ENCODE measurements around the gene MS4A6E.

The MS4A6E gene

DNA sequence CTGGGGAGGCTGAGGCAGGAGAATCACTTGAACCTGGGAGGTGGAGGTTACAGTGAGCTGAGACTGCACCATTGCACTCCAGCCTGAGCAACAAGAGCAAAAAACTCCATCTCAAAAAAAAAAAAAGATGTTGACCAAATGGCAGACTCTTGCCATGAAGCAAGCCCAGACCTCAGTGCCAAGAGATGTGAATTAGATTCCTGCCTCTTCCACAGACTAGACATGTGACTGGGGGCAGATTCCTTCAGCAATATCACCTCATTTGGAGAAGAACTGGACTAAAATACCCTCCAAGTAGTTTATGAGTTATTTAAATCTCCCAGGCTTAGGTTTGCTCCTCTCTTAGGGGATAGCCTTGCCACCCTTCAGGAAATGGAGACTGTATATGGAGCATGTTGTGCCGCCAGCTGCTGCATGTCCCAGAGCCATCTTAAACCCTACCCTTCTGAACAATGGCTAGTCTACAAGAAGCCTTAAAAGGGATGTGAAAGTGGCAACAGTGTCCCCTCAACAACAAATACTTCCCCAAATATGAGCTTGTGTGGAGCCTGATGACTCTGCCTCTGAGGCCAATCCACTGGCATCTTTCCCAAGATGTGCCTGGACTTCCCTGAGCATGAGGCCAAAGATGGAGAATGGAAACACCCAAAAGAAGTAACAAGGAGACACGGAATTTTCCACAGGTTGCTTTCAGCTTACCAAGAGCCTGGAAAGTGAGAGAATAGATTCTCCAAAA lies 50.5 kb downstream of the MS4A6E start (continued):
- no peak for TF ChIP-seq CTCF (tag by site-specific recombination; IDR thresholded peaks at IDR 0.05)
- TF ChIP-seq ZNF2 (tag by site-specific recombination; IDR thresholded peaks at IDR 0.05) = no peak
- TF ChIP-seq, protein P1, sequence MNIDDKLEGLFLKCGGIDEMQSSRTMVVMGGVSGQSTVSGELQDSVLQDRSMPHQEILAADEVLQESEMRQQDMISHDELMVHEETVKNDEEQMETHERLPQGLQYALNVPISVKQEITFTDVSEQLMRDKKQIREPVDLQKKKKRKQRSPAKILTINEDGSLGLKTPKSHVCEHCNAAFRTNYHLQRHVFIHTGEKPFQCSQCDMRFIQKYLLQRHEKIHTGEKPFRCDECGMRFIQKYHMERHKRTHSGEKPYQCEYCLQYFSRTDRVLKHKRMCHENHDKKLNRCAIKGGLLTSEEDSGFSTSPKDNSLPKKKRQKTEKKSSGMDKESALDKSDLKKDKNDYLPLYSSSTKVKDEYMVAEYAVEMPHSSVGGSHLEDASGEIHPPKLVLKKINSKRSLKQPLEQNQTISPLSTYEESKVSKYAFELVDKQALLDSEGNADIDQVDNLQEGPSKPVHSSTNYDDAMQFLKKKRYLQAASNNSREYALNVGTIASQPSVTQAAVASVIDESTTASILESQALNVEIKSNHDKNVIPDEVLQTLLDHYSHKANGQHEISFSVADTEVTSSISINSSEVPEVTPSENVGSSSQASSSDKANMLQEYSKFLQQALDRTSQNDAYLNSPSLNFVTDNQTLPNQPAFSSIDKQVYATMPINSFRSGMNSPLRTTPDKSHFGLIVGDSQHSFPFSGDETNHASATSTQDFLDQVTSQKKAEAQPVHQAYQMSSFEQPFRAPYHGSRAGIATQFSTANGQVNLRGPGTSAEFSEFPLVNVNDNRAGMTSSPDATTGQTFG (tag by site-specific recombination; IDR thresholded peaks at IDR 0.05; ENCODE audit: borderline replicate concordance) = no peak
- no peak for TF ChIP-seq ZNF629 (tag by site-specific recombination; IDR thresholded peaks at IDR 0.05)
- TF ChIP-seq ZNF785 (tag by site-specific recombination; IDR thresholded peaks at IDR 0.05) = no peak

DNA sequence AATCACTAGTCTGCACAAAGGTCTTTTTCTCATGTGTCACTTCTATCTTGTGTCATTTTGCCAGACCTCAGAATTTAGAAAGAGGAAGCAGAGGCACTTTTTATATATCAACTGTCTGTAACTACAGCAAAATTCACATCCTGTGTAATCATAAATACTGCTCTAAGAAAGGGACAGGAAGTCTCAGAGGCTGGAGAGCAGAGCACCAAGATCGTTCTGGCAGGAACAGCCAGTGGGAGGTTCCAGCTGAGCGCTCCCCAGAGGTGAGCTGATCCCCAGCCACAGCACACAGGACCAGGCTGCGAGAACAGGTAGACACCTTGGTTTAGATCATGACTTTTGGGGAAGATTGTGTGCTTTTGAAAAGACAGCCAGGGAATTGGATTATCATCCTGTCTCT lies 51.3 kb downstream of the MS4A6E start, which contains the start of gene MS4A7:
Gene MS4A7 (plus strand): TSS at position 179 of the 400 bp plus-strand sequence. CDS start 4,610 bp downstream, outside the sequence.
- H3K4me3 ChIP-seq (ENCODE audit: low read depth, low read length) = no peak within 1 kb of the TSS
- POLR2A ChIA-PET = no interaction called here
- no peak within 1 kb of the TSS for H3K27ac ChIP-seq (ENCODE audit: extremely low read depth, low read depth, low read length)
- no peaks in the 10 kb centered on the region for H3K9me3 ChIP-seq (ENCODE audit: control insufficient read depth, insufficient read depth, low read depth, low read length)
- no peak for TF ChIP-seq ZBTB8A (tag by site-specific recombination; IDR thresholded peaks at IDR 0.05)
- no peak for TF ChIP-seq ZNF571 (tag by site-specific recombination; IDR thresholded peaks at IDR 0.05)
- TF ChIP-seq ZNF302 (tag by site-specific recombination; IDR thresholded peaks at IDR 0.05; ENCODE audit: low read depth) = no peak
- TF ChIP-seq ZNF26 (tag by site-specific recombination; IDR thresholded peaks at IDR 0.05) = no peak
- TF ChIP-seq ZNF121 (tag by site-specific recombination; IDR thresholded peaks at IDR 0.05) = no peak
- no peak for TF ChIP-seq ZNF654 (tag by site-specific recombination; IDR thresholded peaks at IDR 0.05; ENCODE audit: low read depth)
- no peak for TF ChIP-seq TCF7L2 (IDR thresholded peaks at IDR 0.05; ENCODE audit: borderline replicate concordance, low read depth, low read length)
- TF ChIP-seq ZNF548 (tag by site-specific recombination; IDR thresholded peaks at IDR 0.05) = no peak
- CTCF ChIA-PET = no interaction called here
- H3K36me3 ChIP-seq (ENCODE audit: control insufficient read depth in 2 of 2, insufficient read depth in 1 of 2, low read length in 2 of 2) = no peaks in the 10 kb centered on the region
- no peaks in the 10 kb centered on the region for H3K4me1 ChIP-seq (ENCODE audit: control insufficient read depth, insufficient read depth, low read length)

DNA sequence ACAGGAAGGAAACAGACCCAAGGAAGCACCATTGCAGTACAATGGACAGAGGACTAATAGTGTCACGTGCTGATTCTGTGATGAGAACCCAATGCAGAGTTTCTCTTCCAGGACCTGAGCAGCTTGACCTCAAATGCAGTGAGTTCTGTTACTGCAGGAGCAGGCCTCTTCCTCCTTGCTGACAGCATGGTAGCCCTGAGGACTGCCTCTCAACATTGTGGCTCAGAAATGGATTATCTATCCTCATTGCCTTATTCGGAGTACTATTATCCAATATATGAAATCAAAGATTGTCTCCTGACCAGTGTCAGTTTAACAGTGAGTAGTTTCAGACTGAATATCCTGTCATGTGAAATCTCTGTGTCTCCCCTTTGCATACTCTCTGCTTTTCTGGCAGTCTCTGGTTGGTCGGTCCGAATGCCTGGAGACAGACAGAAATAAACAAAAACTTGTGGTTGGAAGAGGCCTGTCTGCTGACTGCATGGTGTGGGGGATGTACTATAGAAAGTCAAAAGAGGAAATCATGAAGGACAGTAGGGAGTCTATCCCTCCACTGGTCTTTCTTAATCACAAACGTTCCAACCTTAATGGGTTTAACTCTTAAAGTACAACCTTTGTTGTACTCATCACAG lies 62.3 kb downstream of the MS4A6E start:
- H3K27ac ChIP-seq (ENCODE audit: extremely low read depth, low read depth, low read length) = no peak overlapping the region
- no peak overlapping the region for H3K4me3 ChIP-seq (ENCODE audit: low read depth, low read length)
- ChIA-PET CTCF (interaction anchor here (0.6 to 0.9 kb wide), 2 partner anchors 26 to 1456 kb away, joined by 3 read pairs; no protein-coding TSS in a partner anchor), POLR2A (no interaction called here)
- H3K4me1 ChIP-seq (ENCODE audit: control insufficient read depth, insufficient read depth, low read length) = no peaks in the 10 kb centered on the region
- no peaks in the 10 kb centered on the region for H3K9me3 ChIP-seq (ENCODE audit: control insufficient read depth, insufficient read depth, low read depth, low read length)
- H3K36me3 ChIP-seq (ENCODE audit: control insufficient read depth in 2 of 2, insufficient read depth in 1 of 2, low read length in 2 of 2) = no peaks in the 10 kb centered on the region
- TF ChIP-seq CTCF (tag by site-specific recombination; IDR thresholded peaks at IDR 0.05) (no peak), ZBTB17 (tag by site-specific recombination; IDR thresholded peaks at IDR 0.05) (no peak), ZNF221 (tag by site-specific recombination; IDR thresholded peaks at IDR 0.05; ENCODE audit: borderline replicate concordance) (no peak), ZBTB10 (tag by site-specific recombination; IDR thresholded peaks at IDR 0.05) (no peak), ZNF239 (tag by site-specific recombination; IDR thresholded peaks at IDR 0.05) (no peak), ZNF76 (tag by site-specific recombination; IDR thresholded peaks at IDR 0.05; ENCODE audit: borderline replicate concordance, low read depth) (no peak), ZNF175 (tag by site-specific recombination; IDR thresholded peaks at IDR 0.05) (no peak), ZNF623 (tag by site-specific recombination; IDR thresholded peaks at IDR 0.05) (no peak), ZIC2 (tag by site-specific recombination; IDR thresholded peaks at IDR 0.05) (no peak)

Data from HEK293 (cell line).